GM18868 (cell line): ENCODE data around the gene SGSM2.

Source experiments
- ATAC-seq: cut with Tn5 transposase; IDR thresholded peaks from one replicate; pipeline ENCODE4 v1.9.1; 2021; ENCODE audit warnings: mild to moderate bottlenecking, moderate library complexity; ENCODE audit not compliant: unreplicated experiment

Gene SGSM2

GRCh38 chr17:2416010-2416734 lies 78.9 kb downstream of the SGSM2 start:
- no peak for ATAC-seq

GRCh38 chr17:2418572-2418971 lies 81.3 kb downstream of the SGSM2 start:
- no peak for ATAC-seq

- no peak for ATAC-seq
Observed at GRCh38 chr17:2419486-2419885, 82.2 kb downstream of the SGSM2 start.

- ATAC-seq, result no peak
Observed at GRCh38 chr17:2420176-2420575, 82.9 kb downstream of the SGSM2 start.

DNA sequence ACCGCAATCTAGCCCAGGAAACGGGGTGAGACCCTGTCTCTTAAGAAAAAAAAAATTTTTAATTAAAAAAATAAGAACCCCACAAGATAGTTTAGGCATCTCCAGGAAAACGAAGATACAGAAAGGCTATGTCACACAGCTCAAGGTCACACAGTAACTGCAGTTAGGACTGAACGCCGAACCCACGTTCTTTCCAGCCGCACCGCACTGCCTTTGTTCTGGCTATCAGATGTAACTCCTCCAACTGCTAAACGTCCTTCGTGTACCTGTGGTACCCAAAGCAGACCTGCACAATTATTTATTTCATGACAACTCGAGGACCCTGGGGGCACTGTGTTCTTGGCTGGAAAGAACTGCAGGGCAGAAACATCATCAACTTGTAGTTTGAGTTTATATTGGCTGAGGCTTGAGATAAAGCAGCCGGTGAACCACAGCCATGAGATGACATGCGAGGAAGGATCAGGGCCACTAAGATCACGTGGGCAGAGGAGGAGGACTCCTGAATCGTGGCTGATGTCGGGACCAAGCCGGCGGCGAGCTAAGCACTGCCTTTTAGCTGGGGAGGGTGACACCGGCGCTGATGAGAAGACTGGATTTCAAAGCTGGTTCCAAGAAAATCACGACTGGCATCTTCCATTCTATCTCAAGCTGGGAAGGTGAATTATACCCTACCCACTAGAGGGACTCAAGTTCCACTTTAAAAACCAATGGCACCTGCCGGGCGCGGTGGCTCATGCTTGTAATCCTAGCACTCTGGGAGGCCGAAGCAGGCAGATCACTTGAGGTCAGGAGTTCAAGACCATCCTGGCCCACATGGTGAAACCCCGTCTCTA lies 84.2 kb downstream of the SGSM2 start:
- no peak for ATAC-seq

- ATAC-seq, result no peak
Observed at GRCh38 chr17:2423271-2423670, 86.0 kb downstream of the SGSM2 start.

DNA sequence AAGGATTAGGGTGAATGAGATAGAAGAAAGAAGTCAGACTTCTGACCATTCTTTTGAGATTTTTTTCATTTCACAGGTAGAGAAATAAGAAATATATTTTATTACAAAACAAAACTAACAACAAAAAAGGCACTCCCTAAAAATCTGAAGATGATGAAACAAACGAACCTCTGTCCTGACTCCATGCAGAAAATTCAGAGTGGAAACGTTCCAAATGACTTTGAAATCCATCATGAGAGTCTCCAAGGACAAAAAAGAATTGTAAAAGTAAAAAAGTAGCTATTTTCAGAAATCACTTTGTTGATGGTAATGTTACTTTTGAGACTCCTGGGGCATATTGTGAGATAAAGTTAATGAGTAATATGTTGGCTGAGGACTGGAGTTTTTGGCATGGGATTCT lies 89.9 kb downstream of the SGSM2 start:
- no peak for ATAC-seq

DNA sequence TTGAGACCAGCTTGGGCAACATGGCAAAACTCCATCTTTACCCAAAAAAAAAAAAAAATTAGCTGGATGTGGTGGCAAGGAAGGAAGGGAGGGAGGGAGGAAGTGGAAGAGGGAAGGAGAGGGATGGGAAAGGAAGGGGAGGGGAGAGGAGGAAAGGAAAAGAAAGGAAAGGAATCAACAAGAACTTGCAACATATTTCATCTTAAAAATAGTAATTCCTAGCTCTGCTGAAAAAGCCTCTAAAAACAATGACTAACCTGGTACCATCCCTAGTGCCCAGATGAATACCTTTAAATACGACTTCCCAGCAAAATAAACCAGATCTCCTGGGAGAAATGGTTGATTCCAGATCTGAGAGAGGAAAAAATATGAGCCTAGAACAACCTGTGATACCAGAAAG lies 90.6 kb downstream of the SGSM2 start:
- ATAC-seq, result no peak
